ENCODE results near the gene C1QTNF1. TPM values are rescaled to one million over a fixed set of nuclear protein-coding genes. Genes with fewer than 3 reads are reported as not detected.

Gene C1QTNF1
- total and polyA plus RNA-seq, 9 of the 15 experiments (the other 6 are each of a cell fraction or from before 2014, with no cell fraction given), result 0.09 TPM; not detected in 8

GRCh38 chr17:78991906-78992532 is 31.9 kb upstream of the C1QTNF1 start:
- no peak for FAIRE-seq
- Histone ChIP-seq H3K9me3 (replicated peaks; ENCODE audit: control insufficient read depth, insufficient read depth, low read depth, low read length) (no peaks in the 10 kb centered on the region), H3K9me1 (ENCODE audit: control insufficient read depth, insufficient read depth, low read length) (no peaks in the 10 kb centered on the region), H3K4me1 (replicated peaks in 1 of 2; ENCODE audit: control insufficient read depth in 2 of 2, insufficient read depth in 2 of 2, low read length in 2 of 2) (peaks cover 15 to 37% of the 10 kb centered on the region in 2 experiments; a peak in 4 of 5 replicates), H4K20me1 (replicated peaks; ENCODE audit: control insufficient read depth, insufficient read depth, low read length) (0 out of 2 replicates have a peak, but pooled peaks cover 5% of the 10 kb centered on the region), H2AFZ (ENCODE audit: low read depth, low read length) (no peak overlapping the region), H3K4me2 (ENCODE audit: insufficient read depth, low read length) (no peak overlapping the region), H3K27ac (ENCODE audit: extremely low read depth, low read depth, low read length) (no peak overlapping the region), H3K4me3 (no peak overlapping the region), H3K9ac (ENCODE audit: insufficient read depth in 1 of 2, low read depth in 2 of 2, low read length in 2 of 2) (no peak overlapping the region), H3K27me3 (ENCODE audit: control insufficient read depth in 2 of 2, insufficient read depth in 2 of 2, low read length in 2 of 2) (no peaks in the 10 kb centered on the region), H3K79me2 (ENCODE audit: control insufficient read depth, insufficient read depth, low read length) (no peaks in the 10 kb centered on the region), H3K36me3 (ENCODE audit: control insufficient read depth, insufficient read depth, low read length) (peaks cover 72% of the 10 kb centered on the region; the same call in 2 of the 3 replicates)
- WGBS (ENCODE audit: insufficient coverage, low coverage, missing lambda C conversion rate), result 88% methylated on average over 10 of the region's 22 CpGs
- no peak for TF ChIP-seq TBL1XR1 (IDR thresholded peaks at IDR 0.05; ENCODE audit: low read length in 2 of 2)
- TF ChIP-seq RBM14 (IDR thresholded peaks at IDR 0.05; ENCODE audit: borderline replicate concordance, insufficient read depth, low read depth, low read length), result no peak
- TF ChIP-seq PATZ1 (CRISPR knock-in tag; IDR thresholded peaks at IDR 0.05; ENCODE audit: borderline replicate concordance), result no peak
- TF ChIP-seq NFIC (IDR thresholded peaks at IDR 0.05), result no peak
- no peak for TF ChIP-seq BCOR (IDR thresholded peaks at IDR 0.05)
- TF ChIP-seq MED1 (CRISPR knock-in tag; IDR thresholded peaks at IDR 0.05; ENCODE audit: borderline replicate concordance), result no peak
- no peak for TF ChIP-seq ZNF644 (tag; IDR thresholded peaks at IDR 0.05; ENCODE audit: low read depth)
- no peak for TF ChIP-seq CEBPG (CRISPR knock-in tag; IDR thresholded peaks at IDR 0.05)
- TF ChIP-seq CEBPG (tag; conservative IDR thresholded peaks at IDR 0.05 in 1 of 2, IDR thresholded peaks at IDR 0.05 in 1 of 2), result no peak
- TF ChIP-seq ZNF274 (IDR thresholded peaks at IDR 0.05; ENCODE audit: borderline replicate concordance, low read depth, low read length), result no peak
- no peak for TF ChIP-seq RHOXF2B (CRISPR knock-in tag; conservative IDR thresholded peaks at IDR 0.05)
- no peak for TF ChIP-seq TARDBP (IDR thresholded peaks at IDR 0.05)
- BruUV-seq (replicated peaks), result no TSS peak
- CTCF ChIA-PET (ENCODE audit: low intra/inter-chr PET ratio), result interaction anchor here (0.6 kb wide), 1 partner anchor 18 kb away, joined by 5 read pairs; no protein-coding TSS in a partner anchor
- no peak for DNase-seq (ENCODE audit: extremely low read depth in 1 of 4, low spot score in 3 of 4)
- intact Hi-C loops (cut with micrococcal nuclease) (no loop called here), in situ Hi-C loops (cut with MboI) (no loop called here)
- POLR2A ChIA-PET, result interaction anchor here (0.6 to 1.3 kb wide), 2 partner anchors 8 to 10 kb away, joined by 3 to 4 read pairs; no protein-coding TSS in a partner anchor
- ATAC-seq, result no peak

Data from K562 (cell line).